Mesodermal cell (in vitro differentiated cells): ENCODE results near the gene CPNE7.

ENCODE experiments used
- H3K27ac ChIP-seq: 2 replicates; pipeline ENCODE4 v1.7.0; 2013; ENCODE audit warnings: mild to moderate bottlenecking, low read depth, low read length, moderate library complexity; ENCODE audit not compliant: severe bottlenecking
- H3K36me3 ChIP-seq: 2 replicates; pipeline ENCODE4 v1.7.1; 2013; ENCODE audit warnings: mild to moderate bottlenecking, low read length, moderate library complexity; ENCODE audit not compliant: control insufficient read depth, insufficient read depth
- H3K4me1 ChIP-seq: one replicate; pipeline ENCODE4 v1.7.1; 2013; ENCODE audit warnings: mild to moderate bottlenecking, low read length; ENCODE audit not compliant: insufficient read depth, control insufficient read depth, poor library complexity, severe bottlenecking
- H3K4me3 ChIP-seq: 2 replicates; pipeline ENCODE4 v1.7.0; 2013; ENCODE audit warnings: low read length, control low read depth, mild to moderate bottlenecking; ENCODE audit not compliant: insufficient read depth, poor library complexity, severe bottlenecking; ENCODE audit errors: extremely low read depth
- H3K9me3 ChIP-seq: 2 replicates; pipeline ENCODE4 v1.7.1; 2013; ENCODE audit warnings: mild to moderate bottlenecking, low read length, moderate library complexity; ENCODE audit not compliant: control insufficient read depth
- WGBS, 2 experiments: methylation state at CpG; one replicate each; pipeline ENCODE4 v1.1.5; 2013; ENCODE audit warnings: missing lambda C conversion rate in 2 of 2; ENCODE audit not compliant: insufficient coverage in 2 of 2; 5-methylcytosine and 5-hydroxymethylcytosine counted together

CPNE7 gene

GRCh38 chr16:89618109-89618998 lies 42.8 kb downstream of the CPNE7 start:
- Histone ChIP-seq H3K9me3 (no peaks in the 10 kb centered on the region), H3K4me3 (no peak overlapping the region), H3K36me3 (no peaks in the 10 kb centered on the region), H3K27ac (no peak overlapping the region), H3K4me1 (peaks cover 4% of the 10 kb centered on the region)
- WGBS, 2 experiments = 80 to 97% methylated on average over 4 to 11 of the region's 16 CpGs

- 68 to 72% methylated on average over 12 of the region's 12 CpGs for WGBS, 2 experiments
- H3K36me3 ChIP-seq = no peaks in the 10 kb centered on the region
- peaks cover 11% of the 10 kb centered on the region for H3K4me1 ChIP-seq
- H3K9me3 ChIP-seq = no peaks in the 10 kb centered on the region
- H3K4me3 ChIP-seq = no peak overlapping the region
- H3K27ac ChIP-seq = no peak overlapping the region
Observed at GRCh38 chr16:89619840-89620239, 44.3 kb downstream of the CPNE7 start.

- H3K4me1 ChIP-seq = peaks cover 12% of the 10 kb centered on the region
- H3K4me3 ChIP-seq = no peak overlapping the region
- no peaks in the 10 kb centered on the region for H3K9me3 ChIP-seq
- 89 to 95% methylated on average over 12 to 15 of the region's 16 CpGs for WGBS, 2 experiments
- no peak overlapping the region for H3K27ac ChIP-seq
- no peaks in the 10 kb centered on the region for H3K36me3 ChIP-seq
Observed at GRCh38 chr16:89620406-89620841, 44.9 kb downstream of the CPNE7 start.

- 93% methylated on average over 16 to 18 of the region's 18 CpGs for WGBS, 2 experiments
- Histone ChIP-seq H3K36me3 (no peaks in the 10 kb centered on the region), H3K9me3 (no peaks in the 10 kb centered on the region), H3K27ac (no peak overlapping the region), H3K4me3 (no peak overlapping the region), H3K4me1 (peaks cover 14% of the 10 kb centered on the region)
Observed at GRCh38 chr16:89621136-89621697, 45.7 kb downstream of the CPNE7 start.

- 89 to 95% methylated on average over 19 to 26 of the region's 32 CpGs for WGBS, 2 experiments
- Histone ChIP-seq H3K9me3 (no peaks in the 10 kb centered on the region), H3K36me3 (no peaks in the 10 kb centered on the region), H3K4me3 (no peak overlapping the region), H3K27ac (no peak overlapping the region), H3K4me1 (peaks cover 14% of the 10 kb centered on the region)
Observed at GRCh38 chr16:89621698-89622409, 46.3 kb downstream of the CPNE7 start.

- no peak overlapping the region for H3K27ac ChIP-seq
- peaks cover 14% of the 10 kb centered on the region for H3K4me1 ChIP-seq
- 63 to 74% methylated on average over 27 to 28 of the region's 28 CpGs for WGBS, 2 experiments
- H3K9me3 ChIP-seq = no peaks in the 10 kb centered on the region
- H3K36me3 ChIP-seq = no peaks in the 10 kb centered on the region
- no peak overlapping the region for H3K4me3 ChIP-seq
Observed at GRCh38 chr16:89623511-89624261, 48.1 kb downstream of the CPNE7 start.

GRCh38 chr16:89624777-89625761 lies 49.5 kb downstream of the CPNE7 start:
- Histone ChIP-seq H3K36me3 (no peaks in the 10 kb centered on the region), H3K4me3 (no peak overlapping the region), H3K27ac (no peak overlapping the region), H3K9me3 (no peaks in the 10 kb centered on the region), H3K4me1 (peaks cover 14% of the 10 kb centered on the region)
- WGBS, 2 experiments = 67 to 78% methylated on average over 14 to 19 of the region's 21 CpGs

GRCh38 chr16:89629827-89630610 lies 54.5 kb downstream of the CPNE7 start:
- no peaks in the 10 kb centered on the region for H3K9me3 ChIP-seq
- 93 to 94% methylated on average over 9 to 11 of the region's 17 CpGs for WGBS, 2 experiments

GRCh38 chr16:89633064-89633631 lies 57.6 kb downstream of the CPNE7 start:
- no peak overlapping the region for H3K4me3 ChIP-seq
- 88 to 90% methylated on average over 16 to 19 of the region's 19 CpGs for WGBS, 2 experiments
- no peaks in the 10 kb centered on the region for H3K4me1 ChIP-seq
- no peak overlapping the region for H3K27ac ChIP-seq
- no peaks in the 10 kb centered on the region for H3K36me3 ChIP-seq
- H3K9me3 ChIP-seq = no peaks in the 10 kb centered on the region

More at GRCh38 chr16:89629827-89630610, 54.5 kb downstream of the CPNE7 start:
- H3K4me1 ChIP-seq = peaks cover 2% of the 10 kb centered on the region
- no peak overlapping the region for H3K27ac ChIP-seq
- H3K36me3 ChIP-seq = no peaks in the 10 kb centered on the region
- no peak overlapping the region for H3K4me3 ChIP-seq
